CD4-positive, alpha-beta T cell treated with Interleukin-21 for 1 hour (primary cell): Measurements from ENCODE around the gene FCSK.
A peak's percentile ranks its signal among the peaks of the same experiment; 100 is the strongest.

Experiments
- DNase-seq: peaks from one replicate; pipeline ENCODE4 v3.0.0-alpha.2; 2020

Gene FCSK

GRCh38 chr16:70480127-70481105 is 26.0 kb downstream of the FCSK start:
- no peak for DNase-seq

- DNase-seq, result no peak
Observed at GRCh38 chr16:70481929-70482536, 27.6 kb downstream of the FCSK start.

GRCh38 chr16:70482624-70483023 is 28.2 kb downstream of the FCSK start:
- no peak for DNase-seq

GRCh38 chr16:70483426-70483825 is 29.0 kb downstream of the FCSK start:
- DNase-seq, result no peak

GRCh38 chr16:70484867-70485266 is 30.5 kb downstream of the FCSK start:
- DNase-seq, result no peak

GRCh38 chr16:70490261-70490660 is 35.9 kb downstream of the FCSK start:
- DNase-seq, result no peak

GRCh38 chr16:70493802-70494201 is 39.4 kb downstream of the FCSK start:
- DNase-seq, result no peak

- DNase-seq, result no peak
Observed at GRCh38 chr16:70494202-70494770, 39.9 kb downstream of the FCSK start.

GRCh38 chr16:70494777-70495176 is 40.4 kb downstream of the FCSK start:
- DNase-seq, result no peak

- no peak for DNase-seq
Observed at GRCh38 chr16:70495425-70496182, 41.2 kb downstream of the FCSK start.

GRCh38 chr16:70496513-70496912 is 42.1 kb downstream of the FCSK start:
- no peak for DNase-seq

- DNase-seq, result peak; percentile 44
Observed at GRCh38 chr16:70508752-70509151, 54.4 kb downstream of the FCSK start.

- DNase-seq, result no peak
Observed at GRCh38 chr16:70510216-70510615, 55.8 kb downstream of the FCSK start.

- no peak for DNase-seq
Observed at GRCh38 chr16:70511833-70512232, 57.4 kb downstream of the FCSK start.

GRCh38 chr16:70512456-70512855 is 58.1 kb downstream of the FCSK start:
- DNase-seq, result no peak

- peak; percentile 56 for DNase-seq
Observed at GRCh38 chr16:70520612-70521297, 66.4 kb downstream of the FCSK start.

- DNase-seq, result peak; percentile 18
Observed at GRCh38 chr16:70522216-70523075, 68.1 kb downstream of the FCSK start.

GRCh38 chr16:70523076-70523742 is 68.8 kb downstream of the FCSK start, which contains the start of gene COG4:
TSS of gene COG4 (minus strand) at chr16:70523554. CDS start at chr16:70523543, 11 bp downstream.
- peak; percentile 92 for DNase-seq

- no peak for DNase-seq
Observed at GRCh38 chr16:70523743-70524398, 69.5 kb downstream of the FCSK start, which contains the start of gene SF3B3. TSS of gene SF3B3 (plus strand) at chr16:70523816. CDS start at chr16:70526657, 2,841 bp downstream.

- DNase-seq, result peak; percentile 53
Observed at GRCh38 chr16:70524399-70524825, 70.0 kb downstream of the FCSK start.
